Osteoblast (primary cell): ENCODE measurements around the gene MEGF8. TPM values are rescaled to one million over a fixed set of nuclear protein-coding genes. Genes with fewer than 3 reads are reported as not detected.
A peak's percentile ranks its signal among the peaks of the same experiment; 100 is the strongest.

Experiments used
- DNase-seq: peaks from one replicate; pipeline ENCODE4 v3.0.0; 2011; ENCODE audit warnings: low spot score, mixed read lengths; ENCODE audit not compliant: insufficient read length; ENCODE audit errors: missing footprints
- H2AFZ ChIP-seq: 2 replicates; pipeline ENCODE4 v1.6.0; 2011; ENCODE audit warnings: mild to moderate bottlenecking, low read length
- H3K27ac ChIP-seq: 2 replicates; pipeline ENCODE4 v1.5.1; 2011; ENCODE audit warnings: mild to moderate bottlenecking, low read depth, low read length, moderate library complexity
- H3K27me3 ChIP-seq: 2 replicates; pipeline ENCODE4 v1.6.0; 2012; ENCODE audit warnings: mild to moderate bottlenecking, control low read depth, inconsistent platforms, low read length, moderate library complexity; ENCODE audit not compliant: insufficient read depth
- H3K36me3 ChIP-seq: 2 replicates; pipeline ENCODE4 v1.5.1; 2011; ENCODE audit warnings: mild to moderate bottlenecking, low read length, control low read depth, moderate library complexity; ENCODE audit not compliant: insufficient read depth
- H3K4me1 ChIP-seq: 2 replicates; pipeline ENCODE4 v1.5.1; 2011; ENCODE audit warnings: mild to moderate bottlenecking, low read length, control low read depth, moderate library complexity; ENCODE audit not compliant: insufficient read depth
- H3K4me2 ChIP-seq: 2 replicates; pipeline ENCODE4 v1.6.0; 2011; ENCODE audit warnings: mild to moderate bottlenecking, low read length; ENCODE audit not compliant: insufficient read depth
- H3K4me3 ChIP-seq: fragments of 200-600 bp; sonication (generic); 3 replicates; pipeline ENCODE4 v1.5.1; 2012; ENCODE audit warnings: mild to moderate bottlenecking, low read length, inconsistent platforms; ENCODE audit not compliant: insufficient read depth
- H3K79me2 ChIP-seq: 2 replicates; pipeline ENCODE4 v1.6.0; 2012; ENCODE audit warnings: mild to moderate bottlenecking, low read length, control low read depth, inconsistent platforms; ENCODE audit not compliant: insufficient read depth
- H3K9me3 ChIP-seq: 2 replicates; pipeline ENCODE4 v1.5.1; 2011; ENCODE audit warnings: low read depth, low read length, control low read depth
- H4K20me1 ChIP-seq: 2 replicates; pipeline ENCODE4 v1.6.0; 2012; ENCODE audit warnings: mild to moderate bottlenecking, low read length, control low read depth; ENCODE audit not compliant: insufficient read depth
- total RNA-seq: library from RNA; depleted of rRNA; stranded (reverse); fragments of >200 nt; gene quantifications from 2 replicates; pipeline ENCODE4 v1.2.3, GENCODE V29; 2012
- TF ChIP-seq, protein P1 (sequence below): IDR thresholded peaks from 2 replicates; pipeline ENCODE4 v1.5.1; 2011; ENCODE audit warnings: mild to moderate bottlenecking, low read depth, low read length, moderate library complexity; ENCODE audit errors: extremely low read depth

MEGF8 gene
- total RNA-seq, 1 donor: 30.0 TPM

DNA sequence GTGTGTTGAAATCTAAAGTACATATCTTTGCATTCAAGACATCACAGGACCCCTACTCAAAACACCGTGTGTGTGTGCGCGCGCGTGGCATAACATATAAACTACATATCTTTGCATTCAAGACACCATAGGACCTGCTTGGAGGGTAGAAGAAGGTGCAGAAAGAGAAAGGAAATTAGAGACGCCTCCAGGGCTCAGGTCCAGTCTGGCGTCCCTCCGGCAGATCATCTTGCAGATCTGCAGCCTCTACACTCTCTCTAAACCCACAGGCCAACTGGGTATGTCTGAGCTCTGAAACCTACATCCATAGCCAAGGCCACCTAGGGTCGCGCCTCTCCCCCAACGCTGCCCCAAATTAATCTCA is 22.4 kb upstream of the MEGF8 start:
- H3K27me3 ChIP-seq: no peaks in the 10 kb centered on the region
- no peak for DNase-seq
- H2AFZ ChIP-seq: no peak overlapping the region
- H3K27ac ChIP-seq: no peak overlapping the region
- H3K79me2 ChIP-seq: no peaks in the 10 kb centered on the region
- TF ChIP-seq, protein P1, sequence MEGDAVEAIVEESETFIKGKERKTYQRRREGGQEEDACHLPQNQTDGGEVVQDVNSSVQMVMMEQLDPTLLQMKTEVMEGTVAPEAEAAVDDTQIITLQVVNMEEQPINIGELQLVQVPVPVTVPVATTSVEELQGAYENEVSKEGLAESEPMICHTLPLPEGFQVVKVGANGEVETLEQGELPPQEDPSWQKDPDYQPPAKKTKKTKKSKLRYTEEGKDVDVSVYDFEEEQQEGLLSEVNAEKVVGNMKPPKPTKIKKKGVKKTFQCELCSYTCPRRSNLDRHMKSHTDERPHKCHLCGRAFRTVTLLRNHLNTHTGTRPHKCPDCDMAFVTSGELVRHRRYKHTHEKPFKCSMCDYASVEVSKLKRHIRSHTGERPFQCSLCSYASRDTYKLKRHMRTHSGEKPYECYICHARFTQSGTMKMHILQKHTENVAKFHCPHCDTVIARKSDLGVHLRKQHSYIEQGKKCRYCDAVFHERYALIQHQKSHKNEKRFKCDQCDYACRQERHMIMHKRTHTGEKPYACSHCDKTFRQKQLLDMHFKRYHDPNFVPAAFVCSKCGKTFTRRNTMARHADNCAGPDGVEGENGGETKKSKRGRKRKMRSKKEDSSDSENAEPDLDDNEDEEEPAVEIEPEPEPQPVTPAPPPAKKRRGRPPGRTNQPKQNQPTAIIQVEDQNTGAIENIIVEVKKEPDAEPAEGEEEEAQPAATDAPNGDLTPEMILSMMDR: no peak
- no peaks in the 10 kb centered on the region for H4K20me1 ChIP-seq
- H3K4me2 ChIP-seq: peak overlapping the region; percentile 93
- no peaks in the 10 kb centered on the region for H3K36me3 ChIP-seq
- H3K4me1 ChIP-seq: peaks cover 9% of the 10 kb centered on the region
- peak overlapping the region; percentile 81 for H3K4me3 ChIP-seq
- H3K9me3 ChIP-seq: no peaks in the 10 kb centered on the region

DNA sequence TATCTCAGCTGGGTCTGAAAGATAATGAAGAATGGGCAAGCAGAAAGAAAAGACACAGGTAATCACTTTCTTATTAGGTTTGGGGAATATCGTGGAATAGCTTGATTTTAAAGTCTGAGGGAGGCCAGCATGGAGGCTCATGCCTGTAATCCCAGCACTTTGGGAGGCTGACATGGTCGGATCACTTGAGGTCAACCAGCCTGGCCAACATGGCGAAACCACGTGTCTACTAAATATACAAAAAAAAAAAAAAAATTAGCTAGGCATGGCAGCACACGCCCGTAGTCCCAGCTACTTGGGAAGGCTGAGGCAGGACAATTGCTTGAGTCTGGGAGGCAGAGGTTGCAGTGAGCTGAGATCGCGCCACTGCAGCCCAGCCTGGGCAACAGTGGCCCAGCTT is 21.6 kb upstream of the MEGF8 start:
- Histone ChIP-seq H3K79me2 (no peaks in the 10 kb centered on the region), H3K36me3 (no peaks in the 10 kb centered on the region), H3K4me3 (no peak overlapping the region), H4K20me1 (no peaks in the 10 kb centered on the region), H3K9me3 (no peaks in the 10 kb centered on the region), H3K4me1 (peaks cover 9% of the 10 kb centered on the region), H3K27ac (no peak overlapping the region), H3K4me2 (no peak overlapping the region), H3K27me3 (no peaks in the 10 kb centered on the region), H2AFZ (no peak overlapping the region)
- DNase-seq: no peak
- TF ChIP-seq, protein P1: no peak

DNA sequence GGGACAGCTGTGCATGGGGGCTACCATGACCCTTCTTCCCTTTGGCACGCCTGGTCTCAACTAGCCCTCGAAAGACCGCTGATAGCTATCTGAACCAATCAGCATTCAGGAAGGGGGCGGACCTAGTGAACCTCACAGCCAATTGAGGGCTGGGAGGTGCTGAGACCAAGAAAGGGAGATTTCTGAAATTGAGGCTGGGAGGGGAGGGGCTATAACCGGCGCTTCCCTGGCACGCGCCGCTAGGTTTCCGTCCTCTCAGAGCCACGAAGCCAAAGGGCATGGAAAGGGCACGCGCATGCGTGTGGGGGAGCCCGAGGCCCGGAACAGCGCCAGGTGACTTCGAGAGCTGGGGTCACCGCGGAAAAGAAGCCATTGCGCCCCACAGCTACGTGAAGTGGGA is 18.8 kb upstream of the MEGF8 start:
- H3K79me2 ChIP-seq: no peaks in the 10 kb centered on the region
- H3K27ac ChIP-seq: no peak overlapping the region
- H3K27me3 ChIP-seq: peaks cover 4% of the 10 kb centered on the region
- H4K20me1 ChIP-seq: no peaks in the 10 kb centered on the region
- H3K9me3 ChIP-seq: no peaks in the 10 kb centered on the region
- TF ChIP-seq, protein P1: no peak
- no peak overlapping the region for H2AFZ ChIP-seq
- H3K36me3 ChIP-seq: no peaks in the 10 kb centered on the region
- peaks cover 9% of the 10 kb centered on the region for H3K4me1 ChIP-seq
- no peak overlapping the region for H3K4me3 ChIP-seq
- H3K4me2 ChIP-seq: no peak overlapping the region
- peak; percentile 82 for DNase-seq

DNA sequence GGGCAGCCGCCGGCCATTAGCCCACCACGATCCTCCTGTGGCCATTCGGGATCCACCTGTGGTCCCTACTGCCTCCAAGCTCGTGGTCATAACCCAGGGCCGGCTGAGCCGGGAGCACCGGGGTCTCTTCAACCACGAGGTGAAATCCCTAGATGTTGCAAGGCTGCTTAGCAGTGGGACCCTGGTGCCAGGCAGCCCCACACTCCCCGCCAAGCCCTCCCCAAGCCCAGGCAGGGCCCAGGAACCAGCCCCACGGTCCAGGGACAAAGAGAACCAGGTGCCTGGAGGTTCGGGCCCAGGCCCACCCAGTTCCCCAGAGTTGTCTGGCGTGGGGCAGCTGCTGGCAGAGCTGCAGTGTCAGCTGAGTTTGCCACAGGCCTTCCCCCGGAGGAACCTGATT is 15.7 kb upstream of the MEGF8 start:
- Histone ChIP-seq H3K4me2 (no peak overlapping the region), H3K27me3 (peaks cover 34% of the 10 kb centered on the region), H3K36me3 (no peaks in the 10 kb centered on the region), H3K27ac (no peak overlapping the region), H3K4me1 (no peaks in the 10 kb centered on the region), H3K79me2 (no peaks in the 10 kb centered on the region), H2AFZ (no peak overlapping the region), H3K4me3 (no peak overlapping the region), H4K20me1 (peaks cover 4% of the 10 kb centered on the region), H3K9me3 (no peaks in the 10 kb centered on the region)
- TF ChIP-seq, protein P1: no peak
- no peak for DNase-seq
